Measurements from ENCODE around the gene ARMS2. TPM values are rescaled to one million over a fixed set of nuclear protein-coding genes. Genes with fewer than 3 reads are reported as not detected.

ARMS2 gene
- total RNA-seq, 1 experiment from 2014 or later = not detected

DNA sequence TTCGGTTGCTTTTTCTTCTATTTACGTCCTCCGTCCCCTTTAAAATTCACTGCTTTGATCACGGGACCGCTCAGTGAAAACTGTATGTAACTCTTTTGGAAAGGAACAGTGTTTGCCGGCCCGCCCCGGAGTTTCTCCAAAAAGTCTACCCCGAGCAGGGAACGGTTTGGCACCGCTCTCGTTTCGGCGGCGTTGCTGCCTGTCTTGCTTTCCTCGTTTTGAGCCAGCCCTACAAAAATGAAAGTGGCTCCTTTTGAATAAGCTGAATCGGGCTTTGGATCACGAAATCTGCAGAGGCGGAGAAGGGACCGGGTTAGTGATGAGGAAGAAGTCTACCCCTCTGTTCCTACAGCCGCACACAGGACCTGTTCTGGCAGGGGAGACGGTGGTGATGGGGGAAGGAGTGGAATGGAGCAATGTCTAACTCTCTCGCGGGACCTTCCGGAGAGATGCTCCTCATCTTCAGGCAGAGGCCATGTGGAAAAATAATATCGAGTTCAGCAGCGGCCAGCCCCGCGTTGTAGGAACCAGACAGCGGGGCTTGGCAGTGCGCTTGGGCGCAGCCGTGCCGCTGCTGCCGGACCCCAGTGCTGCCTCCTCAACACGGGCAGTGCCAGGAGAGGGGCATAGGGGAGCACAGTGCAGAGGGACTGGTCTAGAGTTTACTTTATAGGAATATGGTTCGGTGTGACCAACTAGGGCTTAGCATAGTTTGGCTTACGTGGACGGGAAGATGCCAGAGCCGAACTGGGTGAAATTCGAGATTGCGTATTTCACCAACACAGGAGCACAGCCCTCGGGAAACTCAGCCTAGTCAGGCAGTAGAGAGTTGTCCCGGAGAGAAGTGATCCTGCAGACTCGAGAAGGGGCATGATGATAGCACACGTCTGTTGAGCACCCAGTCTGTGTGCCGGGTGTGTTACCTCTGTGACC, 8.3 kb downstream of the ARMS2 start:
- BruUV-seq (replicated peaks) = TSS peak; percentile 52
- H3K4me3 ChIP-seq (ENCODE audit: low read length) = peak overlapping the region; percentile 86
- peak overlapping the region; percentile 62 for H2AFZ ChIP-seq (ENCODE audit: low read length)
- no peak for TF ChIP-seq EZH2 (IDR thresholded peaks at IDR 0.05; ENCODE audit: low read length, unreplicated experiment)
- no peak for TF ChIP-seq EZH2phosphoT487 (IDR thresholded peaks at IDR 0.05; ENCODE audit: borderline replicate concordance, low read length)
- TF ChIP-seq CTCF (conservative IDR thresholded peaks at IDR 0.05; ENCODE audit: low read depth, low read length) = no peak
- peak overlapping the region; percentile 43 for H3K9ac ChIP-seq (ENCODE audit: low read length)
- no peaks in the 10 kb centered on the region for H3K36me3 ChIP-seq (ENCODE audit: low read depth, low read length)
- ChIA-PET CTCF (no interaction called here), POLR2A (ENCODE audit: unreplicated experiment) (no interaction called here)
- no peaks in the 10 kb centered on the region for H4K20me1 ChIP-seq (ENCODE audit: low read length)
- peak overlapping the region; percentile 97 for H3K4me2 ChIP-seq (ENCODE audit: low read length)
- no peaks in the 10 kb centered on the region for H3K27me3 ChIP-seq (ENCODE audit: low read length)
- H3F3A ChIP-seq (ENCODE audit: low read length, unreplicated experiment) = no peaks in the 10 kb centered on the region
- no peak overlapping the region for H3K27ac ChIP-seq (ENCODE audit: low read length)
- intact Hi-C loops (cut with micrococcal nuclease) = no loop called here
- H3K9me3 ChIP-seq (ENCODE audit: low read length) = no peaks in the 10 kb centered on the region
- 0 out of 2 replicates have a peak, but pooled peaks cover 3% of the 10 kb centered on the region for H3K79me2 ChIP-seq (ENCODE audit: low read length)
- peaks cover 4% of the 10 kb centered on the region; the same call in 1 of the 2 replicates for H3K4me1 ChIP-seq (ENCODE audit: insufficient read depth, low read length)
- H3K9me2 ChIP-seq (replicated peaks; ENCODE audit: low read length) = no peaks in the 10 kb centered on the region
- ATAC-seq (peak; percentile 29), DNase-seq (peak; percentile 19)

DNA sequence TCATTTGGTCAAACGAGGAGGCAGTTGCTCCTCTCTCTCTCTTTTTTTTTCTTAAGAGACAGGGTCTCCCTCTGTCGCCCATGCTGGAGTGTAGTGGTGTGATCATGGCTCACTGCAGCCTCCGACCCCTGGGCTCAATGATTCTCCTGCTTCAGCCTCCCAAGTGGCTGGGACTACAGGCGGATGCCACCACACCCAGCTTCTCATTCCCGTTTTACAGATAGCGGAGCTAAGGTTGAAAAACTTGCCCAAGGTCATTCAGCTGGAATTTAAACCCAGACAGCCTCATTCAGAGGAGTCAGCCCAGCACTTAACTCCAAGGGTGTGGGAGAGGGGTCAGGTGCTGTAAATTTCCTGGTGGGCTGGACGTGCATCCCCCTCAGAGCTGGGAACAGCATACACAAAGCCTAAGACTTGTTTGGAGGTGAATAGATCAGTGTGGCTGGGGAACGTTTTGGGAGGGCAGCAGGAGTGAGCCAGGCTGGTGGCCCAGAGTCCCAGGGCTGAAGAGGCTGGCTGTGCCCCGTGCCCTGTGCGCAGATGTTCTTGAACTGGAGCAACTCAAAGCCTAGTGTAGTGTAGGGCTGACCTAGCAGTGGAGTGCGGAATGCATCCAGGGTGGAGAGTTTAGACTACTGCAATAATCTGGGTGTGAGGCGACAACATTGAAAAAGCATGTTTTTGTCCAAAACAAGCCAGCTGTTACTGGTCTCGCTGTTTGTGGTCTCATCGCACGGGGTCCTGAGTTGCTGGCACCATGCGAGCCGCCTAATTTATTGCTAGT, 9.2 kb downstream of the ARMS2 start:
- TF ChIP-seq CTCF (conservative IDR thresholded peaks at IDR 0.05; ENCODE audit: low read depth, low read length) = no peak
- no peak for TF ChIP-seq EZH2 (IDR thresholded peaks at IDR 0.05; ENCODE audit: low read length, unreplicated experiment)
- TF ChIP-seq EZH2phosphoT487 (IDR thresholded peaks at IDR 0.05; ENCODE audit: borderline replicate concordance, low read length) = no peak
- no peak for ATAC-seq
- no peak overlapping the region for H2AFZ ChIP-seq (ENCODE audit: low read length)
- H3K9me3 ChIP-seq (ENCODE audit: low read length) = no peaks in the 10 kb centered on the region
- H3K27me3 ChIP-seq (ENCODE audit: low read length) = no peaks in the 10 kb centered on the region
- ChIA-PET CTCF (no interaction called here), POLR2A (ENCODE audit: unreplicated experiment) (no interaction called here)
- DNase-seq = no peak
- intact Hi-C loops (cut with micrococcal nuclease) = no loop called here
- H3K9ac ChIP-seq (ENCODE audit: low read length) = no peak overlapping the region
- no peaks in the 10 kb centered on the region for H4K20me1 ChIP-seq (ENCODE audit: low read length)
- H3K36me3 ChIP-seq (ENCODE audit: low read depth, low read length) = no peaks in the 10 kb centered on the region
- BruUV-seq (replicated peaks) = no TSS peak
- H3K4me2 ChIP-seq (ENCODE audit: low read length) = peak overlapping the region; percentile 97
- peaks cover 12% of the 10 kb centered on the region for H3K4me1 ChIP-seq (ENCODE audit: insufficient read depth, low read length)
- H3F3A ChIP-seq (ENCODE audit: low read length, unreplicated experiment) = no peaks in the 10 kb centered on the region
- H3K79me2 ChIP-seq (ENCODE audit: low read length) = 0 out of 2 replicates have a peak, but pooled peaks cover 3% of the 10 kb centered on the region
- H3K27ac ChIP-seq (ENCODE audit: low read length) = no peak overlapping the region
- H3K4me3 ChIP-seq (ENCODE audit: low read length) = peak overlapping the region; percentile 86
- H3K9me2 ChIP-seq (replicated peaks; ENCODE audit: low read length) = no peaks in the 10 kb centered on the region
